OCI-LY7 (cell line): ENCODE measurements around the gene ZNF212.

Experiments used
- CTCF ChIP-seq: fragments of 200-600 bp; sonication (generic); conservative IDR thresholded peaks from 2 replicates; pipeline ENCODE4 v1.5.1; 2014; ENCODE audit warnings: mild to moderate bottlenecking, antibody characterized with exemption, low read length, moderate library complexity, mixed read lengths
- EZH2phosphoT487 ChIP-seq: fragments of 200-600 bp; sonication (generic); IDR thresholded peaks from 2 replicates; pipeline ENCODE4 v1.6.1; 2018; ENCODE audit warnings: low read depth, borderline replicate concordance, mild to moderate bottlenecking, mixed run types, antibody characterized with exemption, low read length, moderate library complexity, mixed read lengths

DNA sequence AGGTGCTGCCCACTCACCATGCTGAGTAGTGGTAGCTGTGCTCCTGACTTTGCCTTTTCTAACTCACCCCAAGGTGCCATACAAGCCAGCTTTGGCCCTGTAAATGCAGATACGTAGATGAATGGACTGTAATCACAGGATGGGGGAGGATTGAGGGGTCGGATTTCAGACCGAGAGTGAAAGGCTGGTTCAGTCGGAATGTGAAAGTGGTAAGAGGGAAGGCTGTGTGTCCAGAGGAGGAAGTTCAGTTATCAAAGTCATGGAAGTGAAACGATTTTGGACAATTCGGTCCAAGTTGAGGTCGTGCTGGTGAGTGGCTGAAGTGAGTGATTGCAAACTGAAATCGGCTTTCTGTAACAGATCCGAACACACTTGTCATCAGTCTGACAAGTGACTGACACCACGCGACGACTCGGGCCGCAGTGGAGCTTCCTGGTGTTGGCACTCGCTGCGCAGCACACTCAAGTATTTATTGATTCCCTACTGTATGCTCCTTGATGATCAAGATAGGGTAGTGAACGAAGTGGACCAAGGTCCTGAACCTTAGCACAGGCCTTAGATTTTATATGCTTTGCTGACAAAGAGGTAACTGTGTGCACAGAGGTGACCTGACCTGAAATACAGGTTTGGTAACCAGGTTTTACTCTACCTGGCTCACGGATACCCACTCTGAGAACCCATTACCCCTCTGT is 33.6 kb upstream of the ZNF212 start:
- TF ChIP-seq CTCF, result no peak
- no peak for TF ChIP-seq EZH2phosphoT487
